Stomach smooth muscle (tissue), 2 donors: Measurements from ENCODE around the gene SLCO2A1.

Source experiments
- H3K27ac ChIP-seq: one replicate; pipeline ENCODE4 v1.7.0; 2013; ENCODE audit warnings: mild to moderate bottlenecking, low read length, inconsistent platforms
- H3K27me3 ChIP-seq, 2 donors: one replicate each; pipeline ENCODE4 v1.7.0; 2013; ENCODE audit warnings: low read length in 2 of 2; ENCODE audit not compliant: insufficient read depth in 2 of 2, control insufficient read depth in 1 of 2
- H3K36me3 ChIP-seq, 2 donors: one replicate each; pipeline ENCODE4 v1.7.0; 2013; ENCODE audit warnings: low read length in 2 of 2; ENCODE audit not compliant: control insufficient read depth in 2 of 2, insufficient read depth in 2 of 2
- H3K4me1 ChIP-seq: one replicate; pipeline ENCODE4 v1.7.0; 2013; ENCODE audit warnings: low read length; ENCODE audit not compliant: control insufficient read depth, insufficient read depth
- H3K4me3 ChIP-seq, 2 donors: one replicate each; pipeline ENCODE4 v1.7.0; 2013; ENCODE audit warnings: low read length in 2 of 2
- H3K9ac ChIP-seq, 2 donors: one replicate each; pipeline ENCODE4 v1.7.0; 2013; ENCODE audit warnings: low read length in 2 of 2, mild to moderate bottlenecking in 1 of 2
- H3K9me3 ChIP-seq, 2 donors: one replicate each; pipeline ENCODE4 v1.7.0; 2013; ENCODE audit warnings: low read length in 2 of 2; ENCODE audit not compliant: control insufficient read depth in 2 of 2
- donor health status: healthy.
- donor health status: Pancreatic carcinoma.

SLCO2A1 gene

DNA sequence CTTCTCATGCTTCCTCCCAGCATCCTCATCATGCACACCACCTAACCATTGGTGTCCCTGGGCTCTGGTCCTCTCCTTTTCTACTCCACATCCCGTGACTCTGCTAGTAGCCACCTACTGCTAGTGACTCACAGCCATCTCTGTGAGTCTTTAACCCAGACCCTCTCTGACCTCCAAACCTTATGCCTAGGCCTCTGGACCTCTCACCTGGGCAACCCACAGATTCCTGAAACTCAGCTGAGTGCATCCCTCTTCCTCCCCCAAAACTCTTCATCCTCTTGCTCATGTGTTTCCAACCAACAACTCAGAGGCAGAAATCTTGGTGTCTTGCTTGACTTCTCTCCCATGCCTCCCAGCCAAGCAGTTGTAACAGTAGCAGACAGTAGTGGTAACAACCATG, 20.0 kb upstream of the SLCO2A1 start:
- Histone ChIP-seq H3K9ac (no peak overlapping the region), H3K27me3 (no peaks in the 10 kb centered on the region), H3K27ac (no peak overlapping the region), H3K4me3 (no peak overlapping the region), H3K36me3 (no peaks in the 10 kb centered on the region), H3K9me3 (no peaks in the 10 kb centered on the region), H3K4me1 (no peaks in the 10 kb centered on the region)

DNA sequence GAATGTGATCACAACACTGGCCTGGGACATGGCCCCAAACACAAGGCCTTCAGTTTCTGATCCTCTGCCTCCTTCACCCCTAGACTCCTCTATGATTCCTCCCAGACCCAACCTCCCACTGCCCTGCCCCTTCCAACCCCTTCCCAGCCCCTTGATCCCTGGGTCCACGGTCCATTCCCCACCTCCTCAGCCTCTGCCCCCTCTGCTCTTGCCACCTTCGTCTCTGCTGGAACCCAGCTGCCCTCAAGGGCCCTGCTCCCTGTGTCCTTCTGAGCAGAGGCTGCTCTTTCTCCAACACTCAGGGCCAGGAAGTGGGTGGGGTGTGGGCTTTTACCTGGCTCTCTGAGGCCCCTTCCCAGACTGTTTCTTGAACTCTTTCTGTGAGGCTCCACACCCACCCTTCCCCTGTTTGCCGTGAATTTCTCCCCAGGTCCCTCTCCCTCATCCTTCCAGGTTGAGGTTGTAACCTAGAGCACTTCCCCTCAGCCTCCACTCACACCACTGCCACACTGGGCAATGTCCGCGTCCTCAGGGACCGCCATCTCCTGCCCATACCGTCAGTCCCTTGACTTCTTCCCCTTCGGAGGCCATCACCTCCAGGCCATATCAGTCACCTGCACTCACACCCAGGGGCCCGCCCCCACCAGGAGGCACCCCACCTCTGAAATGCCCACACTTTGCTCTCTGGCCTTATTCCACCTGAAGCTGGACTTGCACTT, 18.7 kb upstream of the SLCO2A1 start:
- H3K27me3 ChIP-seq, result no peaks in the 10 kb centered on the region
- no peaks in the 10 kb centered on the region for H3K4me1 ChIP-seq
- no peak overlapping the region for H3K4me3 ChIP-seq
- H3K9ac ChIP-seq, result no peak overlapping the region
- H3K27ac ChIP-seq, result no peak overlapping the region
- no peaks in the 10 kb centered on the region for H3K9me3 ChIP-seq
- H3K36me3 ChIP-seq, result no peaks in the 10 kb centered on the region

GRCh38 chr3:134044459-134044858, 14.7 kb upstream of the SLCO2A1 start:
- Histone ChIP-seq H3K9me3 (no peaks in the 10 kb centered on the region), H3K4me3 (no peak overlapping the region), H3K4me1 (no peaks in the 10 kb centered on the region), H3K9ac (no peak overlapping the region), H3K27me3 (no peaks in the 10 kb centered on the region), H3K36me3 (no peaks in the 10 kb centered on the region), H3K27ac (no peak overlapping the region)

GRCh38 chr3:134040066-134040465, 10.3 kb upstream of the SLCO2A1 start:
- no peak overlapping the region for H3K9ac ChIP-seq
- no peaks in the 10 kb centered on the region for H3K36me3 ChIP-seq
- no peak overlapping the region for H3K27ac ChIP-seq
- no peaks in the 10 kb centered on the region for H3K4me1 ChIP-seq
- H3K27me3 ChIP-seq, result peaks cover 0 to 2% of the 10 kb centered on the region in 2 donors
- H3K9me3 ChIP-seq, result no peaks in the 10 kb centered on the region
- H3K4me3 ChIP-seq, result no peak overlapping the region

- Histone ChIP-seq H3K27ac (no peak overlapping the region), H3K4me3 (no peak overlapping the region), H3K4me1 (no peaks in the 10 kb centered on the region), H3K9me3 (no peaks in the 10 kb centered on the region), H3K27me3 (peaks cover 0 to 2% of the 10 kb centered on the region in 2 donors), H3K9ac (no peak overlapping the region), H3K36me3 (no peaks in the 10 kb centered on the region)
Observed at GRCh38 chr3:134039161-134039862, 9.6 kb upstream of the SLCO2A1 start.

DNA sequence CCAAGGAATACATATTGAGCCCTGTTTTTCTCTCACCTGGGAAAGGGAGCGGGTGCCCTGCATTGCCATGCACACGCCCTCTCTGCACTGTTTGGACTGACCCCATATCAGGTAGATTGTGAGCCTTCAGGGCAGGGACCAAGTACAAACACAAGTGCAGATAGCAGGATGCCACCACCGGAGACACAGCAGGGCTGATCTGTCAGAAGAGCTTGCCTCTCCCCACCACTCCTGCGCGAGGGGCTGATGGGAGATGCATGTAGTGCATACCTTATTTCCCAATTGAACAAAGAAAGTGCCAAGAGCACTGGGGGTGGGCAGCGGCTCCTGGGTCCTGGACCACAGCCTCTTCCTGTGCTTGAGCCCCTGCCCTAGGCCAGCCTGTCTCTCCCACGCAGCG, 9.0 kb upstream of the SLCO2A1 start:
- Histone ChIP-seq H3K9ac (no peak overlapping the region), H3K36me3 (no peaks in the 10 kb centered on the region), H3K4me1 (no peaks in the 10 kb centered on the region), H3K4me3 (no peak overlapping the region), H3K27me3 (peaks cover 0 to 2% of the 10 kb centered on the region in 2 donors), H3K9me3 (no peaks in the 10 kb centered on the region), H3K27ac (no peak overlapping the region)

DNA sequence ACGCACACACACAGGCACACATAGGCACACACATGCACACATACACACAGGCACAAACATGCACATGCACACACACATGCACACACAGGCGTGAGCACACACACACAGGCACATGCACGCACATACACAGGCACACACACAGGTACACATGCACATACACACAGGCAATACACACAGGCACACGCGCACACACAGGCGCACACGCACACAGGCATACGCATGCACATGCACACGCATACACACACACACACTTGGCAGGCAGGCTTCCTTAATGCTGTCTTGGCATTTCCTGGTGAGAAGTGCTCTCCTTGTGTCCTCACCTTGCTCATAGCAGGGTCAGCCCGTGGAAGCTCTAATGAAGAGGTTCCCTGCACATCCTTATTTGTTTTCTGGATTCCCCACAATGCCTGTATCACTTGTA, 8.4 kb upstream of the SLCO2A1 start:
- Histone ChIP-seq H3K36me3 (no peaks in the 10 kb centered on the region), H3K4me3 (no peak overlapping the region), H3K9me3 (no peaks in the 10 kb centered on the region), H3K27me3 (peaks cover 0 to 2% of the 10 kb centered on the region in 2 donors), H3K9ac (no peak overlapping the region), H3K4me1 (no peaks in the 10 kb centered on the region), H3K27ac (no peak overlapping the region)

GRCh38 chr3:134037168-134037567, 7.4 kb upstream of the SLCO2A1 start:
- H3K4me3 ChIP-seq, result no peak overlapping the region
- H3K27ac ChIP-seq, result no peak overlapping the region
- H3K4me1 ChIP-seq, result no peaks in the 10 kb centered on the region
- no peaks in the 10 kb centered on the region for H3K36me3 ChIP-seq
- peaks cover 0 to 2% of the 10 kb centered on the region in 2 donors for H3K27me3 ChIP-seq
- no peak overlapping the region for H3K9ac ChIP-seq
- no peaks in the 10 kb centered on the region for H3K9me3 ChIP-seq

DNA sequence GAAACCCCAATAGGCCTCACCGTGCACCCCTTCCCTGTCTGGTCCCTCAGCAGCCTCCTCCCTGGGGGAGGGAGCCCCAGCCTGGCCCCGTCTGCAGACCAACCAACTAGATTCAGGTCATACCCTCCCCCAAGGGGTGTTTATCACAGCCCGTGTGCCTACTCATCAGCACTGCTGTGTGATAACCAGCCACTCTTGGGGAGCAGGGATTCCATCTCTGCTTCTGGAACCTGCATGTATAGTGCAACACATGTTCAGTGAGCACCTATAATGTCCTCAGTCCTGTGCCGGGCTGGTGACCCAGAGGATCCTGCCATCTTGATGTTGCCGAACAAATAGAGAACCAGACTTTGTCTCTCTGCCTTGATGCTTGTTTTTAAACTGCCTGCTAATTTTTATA, 6.6 kb upstream of the SLCO2A1 start:
- Histone ChIP-seq H3K27ac (no peak overlapping the region), H3K4me3 (no peak overlapping the region), H3K9me3 (no peaks in the 10 kb centered on the region), H3K9ac (no peak overlapping the region), H3K27me3 (peaks cover 0 to 3% of the 10 kb centered on the region in 2 donors), H3K36me3 (no peaks in the 10 kb centered on the region), H3K4me1 (no peaks in the 10 kb centered on the region)

- Histone ChIP-seq H3K9me3 (no peaks in the 10 kb centered on the region), H3K9ac (no peak overlapping the region), H3K4me3 (no peak overlapping the region), H3K4me1 (no peaks in the 10 kb centered on the region), H3K27ac (no peak overlapping the region), H3K27me3 (peaks cover 0 to 3% of the 10 kb centered on the region in 2 donors), H3K36me3 (no peaks in the 10 kb centered on the region)
Observed at GRCh38 chr3:134035836-134036235, 6.1 kb upstream of the SLCO2A1 start.
